Activated B cell treated with CpG ODN at 0.5 μM for 24 hours (primary cell): ENCODE measurements around the gene MB21D2. TPM values are rescaled to one million over a fixed set of nuclear protein-coding genes. Genes with fewer than 3 reads are reported as not detected.

ENCODE experiments used
- ATAC-seq: fragments of 200-7000 bp; cut with Tn5 transposase; one replicate; pipeline ENCODE4 v1.10.0; 2021; ENCODE audit warnings: low read depth, mild to moderate bottlenecking, moderate library complexity
- CTCF ChIA-PET: fragments of 350-600 bp; sonication (Branson Sonifier 250); formaldehyde crosslinking; loops from one replicate; lab custom pipeline; 2021; ENCODE audit warnings: antibody characterized with exemption; lab: Charles Lee
- POLR2A ChIA-PET: fragments of 350-600 bp; sonication (Branson Sonifier 250); formaldehyde crosslinking; loops from one replicate; lab custom pipeline; 2021; ENCODE audit warnings: antibody characterized with exemption; lab: Charles Lee
- DNase-seq: peaks from one replicate; pipeline ENCODE4 v3.0.0; 2022
- H3K27ac Mint-ChIP-seq: one replicate; pipeline ENCODE4 v1.8.0; 2020; ENCODE audit warnings: mixed read lengths
- H3K27me3 Mint-ChIP-seq: one replicate; pipeline ENCODE4 v1.8.0; 2021; ENCODE audit warnings: mixed read lengths
- H3K36me3 Mint-ChIP-seq: one replicate; pipeline ENCODE4 v1.8.0; 2021; ENCODE audit warnings: low read depth, mixed read lengths
- H3K4me1 Mint-ChIP-seq: one replicate; pipeline ENCODE4 v1.8.0; 2021; ENCODE audit warnings: mixed read lengths
- H3K4me3 Mint-ChIP-seq: one replicate; pipeline ENCODE4 v1.8.0; 2020; ENCODE audit warnings: mild to moderate bottlenecking, mixed read lengths
- H3K9me3 Mint-ChIP-seq: one replicate; pipeline ENCODE4 v1.8.0; 2020; ENCODE audit warnings: mixed read lengths
- intact Hi-C: fragments of 100-400 bp; cut with micrococcal nuclease; formaldehyde crosslinking; loops from one replicate; pipeline ENCODE4 v1.15.1; 2024
- total RNA-seq: library from RNA; stranded (reverse); gene quantifications from 2 replicates; pipeline ENCODE4 v1.2.3, GENCODE V29; 2022
- TF ChIP-seq, protein P1 (sequence below): fragments of 200-600 bp; IDR thresholded peaks from one replicate; pipeline ENCODE4 v1.8.0; 2022; ENCODE audit warnings: antibody characterized with exemption, mild to moderate bottlenecking

The MB21D2 gene
- total RNA-seq, 1 donor from 2014 or later = 0.09 TPM

DNA sequence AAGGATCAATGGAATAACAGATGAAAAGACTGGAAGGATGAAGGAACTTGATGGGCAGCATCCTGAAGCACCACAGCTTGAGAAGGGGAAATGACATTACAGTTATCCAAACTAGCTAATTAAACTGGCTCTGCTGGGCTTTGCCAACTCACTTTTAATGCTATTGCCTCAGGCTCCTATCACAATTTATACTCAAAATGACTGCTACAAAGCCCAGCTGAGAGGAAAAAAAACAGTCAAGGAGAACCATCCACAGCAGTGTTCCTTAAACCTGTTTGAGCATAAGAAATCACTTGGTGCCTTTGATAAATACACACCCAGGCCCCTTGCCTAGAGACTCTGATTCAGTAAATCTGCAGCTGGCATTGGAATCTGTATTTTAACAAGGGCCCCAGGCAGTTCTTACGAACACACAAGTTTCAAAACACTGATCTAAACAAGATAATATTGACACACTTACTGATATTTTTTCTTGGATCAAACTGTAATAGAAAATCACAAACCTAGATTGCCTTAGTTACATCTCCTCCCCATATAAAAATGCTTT lies 85.8 kb downstream of the MB21D2 start:
- POLR2A ChIA-PET = no interaction called here

GRCh38 chr3:192831111-192831644 lies 86.5 kb downstream of the MB21D2 start:
- intact Hi-C loops = no loop called here
- CTCF ChIA-PET = no interaction called here
- Mint-ChIP-seq H3K4me1 (no peaks in the 10 kb centered on the region), H3K9me3 (no peaks in the 10 kb centered on the region), H3K27ac (no peak overlapping the region), H3K27me3 (peaks cover 4% of the 10 kb centered on the region), H3K4me3 (no peak overlapping the region), H3K36me3 (no peaks in the 10 kb centered on the region)
- TF ChIP-seq, protein P1, sequence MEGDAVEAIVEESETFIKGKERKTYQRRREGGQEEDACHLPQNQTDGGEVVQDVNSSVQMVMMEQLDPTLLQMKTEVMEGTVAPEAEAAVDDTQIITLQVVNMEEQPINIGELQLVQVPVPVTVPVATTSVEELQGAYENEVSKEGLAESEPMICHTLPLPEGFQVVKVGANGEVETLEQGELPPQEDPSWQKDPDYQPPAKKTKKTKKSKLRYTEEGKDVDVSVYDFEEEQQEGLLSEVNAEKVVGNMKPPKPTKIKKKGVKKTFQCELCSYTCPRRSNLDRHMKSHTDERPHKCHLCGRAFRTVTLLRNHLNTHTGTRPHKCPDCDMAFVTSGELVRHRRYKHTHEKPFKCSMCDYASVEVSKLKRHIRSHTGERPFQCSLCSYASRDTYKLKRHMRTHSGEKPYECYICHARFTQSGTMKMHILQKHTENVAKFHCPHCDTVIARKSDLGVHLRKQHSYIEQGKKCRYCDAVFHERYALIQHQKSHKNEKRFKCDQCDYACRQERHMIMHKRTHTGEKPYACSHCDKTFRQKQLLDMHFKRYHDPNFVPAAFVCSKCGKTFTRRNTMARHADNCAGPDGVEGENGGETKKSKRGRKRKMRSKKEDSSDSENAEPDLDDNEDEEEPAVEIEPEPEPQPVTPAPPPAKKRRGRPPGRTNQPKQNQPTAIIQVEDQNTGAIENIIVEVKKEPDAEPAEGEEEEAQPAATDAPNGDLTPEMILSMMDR = no peak
- no peak for DNase-seq
- ATAC-seq = no peak
- POLR2A ChIA-PET = no interaction called here

More for the DNA sequence above, 85.8 kb downstream of the MB21D2 start:
- CTCF ChIA-PET = no interaction called here
- Mint-ChIP-seq H3K4me1 (no peaks in the 10 kb centered on the region), H3K36me3 (no peaks in the 10 kb centered on the region), H3K27me3 (peaks cover 4% of the 10 kb centered on the region), H3K27ac (no peak overlapping the region), H3K4me3 (no peak overlapping the region), H3K9me3 (no peaks in the 10 kb centered on the region)
- intact Hi-C loops = no loop called here
- TF ChIP-seq, protein P1 = no peak
- ATAC-seq (no peak), DNase-seq (no peak)

GRCh38 chr3:192830291-192831110 lies 87.2 kb downstream of the MB21D2 start:
- H3K4me1 Mint-ChIP-seq = no peaks in the 10 kb centered on the region
- H3K4me3 Mint-ChIP-seq = no peak overlapping the region
- intact Hi-C loops = no loop called here
- POLR2A ChIA-PET = no interaction called here
- TF ChIP-seq, protein P1 = no peak
- DNase-seq (no peak), ATAC-seq (no peak)
- H3K27me3 Mint-ChIP-seq = peaks cover 4% of the 10 kb centered on the region
- H3K36me3 Mint-ChIP-seq = no peaks in the 10 kb centered on the region
- H3K9me3 Mint-ChIP-seq = no peaks in the 10 kb centered on the region
- no peak overlapping the region for H3K27ac Mint-ChIP-seq
- CTCF ChIA-PET = no interaction called here

DNA sequence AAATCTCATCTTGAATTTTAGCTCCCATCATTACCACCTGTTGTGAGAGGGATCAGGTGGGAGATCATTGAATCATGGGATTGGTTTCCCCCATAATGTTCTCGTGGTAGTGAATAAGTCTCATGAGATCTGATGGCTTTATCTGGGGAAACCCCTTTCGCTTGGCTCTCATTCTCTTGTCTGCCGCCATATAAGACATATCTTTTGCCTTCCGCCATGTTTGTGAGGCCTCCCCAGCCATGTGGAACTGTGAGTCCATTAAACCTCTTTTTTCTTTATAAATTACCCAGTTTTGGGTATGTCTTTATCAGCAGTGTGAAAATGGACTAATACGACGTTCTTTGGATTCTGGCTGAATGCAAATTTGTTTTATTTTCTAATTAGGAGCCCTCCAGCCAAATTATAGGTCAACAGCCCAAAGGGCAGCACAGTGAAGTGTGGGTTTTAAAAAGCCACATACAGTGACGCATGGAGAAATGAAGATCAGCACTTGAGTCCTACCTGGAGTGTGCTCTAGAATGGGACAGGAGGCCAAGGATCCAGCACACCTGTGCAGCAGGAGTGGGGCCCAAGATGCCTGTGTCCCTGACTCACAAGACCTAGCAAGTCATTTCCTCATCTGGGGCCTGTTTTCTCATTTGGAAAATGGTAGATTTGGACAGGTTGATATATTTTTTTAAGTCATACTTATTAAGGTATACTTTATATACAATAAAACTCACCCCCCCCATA lies 89.6 kb downstream of the MB21D2 start:
- Mint-ChIP-seq H3K27ac (no peak overlapping the region), H3K36me3 (no peaks in the 10 kb centered on the region), H3K4me3 (no peak overlapping the region), H3K9me3 (no peaks in the 10 kb centered on the region), H3K4me1 (no peaks in the 10 kb centered on the region), H3K27me3 (peaks cover 2% of the 10 kb centered on the region)
- DNase-seq (no peak), ATAC-seq (no peak)
- ChIA-PET CTCF (no interaction called here), POLR2A (no interaction called here)
- intact Hi-C loops = no loop called here
- TF ChIP-seq, protein P1 = no peak

- H3K27me3 Mint-ChIP-seq = peaks cover 2% of the 10 kb centered on the region
- H3K36me3 Mint-ChIP-seq = no peaks in the 10 kb centered on the region
- CTCF ChIA-PET = no interaction called here
- DNase-seq (no peak), ATAC-seq (no peak)
- TF ChIP-seq, protein P1 = no peak
- no peaks in the 10 kb centered on the region for H3K9me3 Mint-ChIP-seq
- no peak overlapping the region for H3K4me3 Mint-ChIP-seq
- no peaks in the 10 kb centered on the region for H3K4me1 Mint-ChIP-seq
- H3K27ac Mint-ChIP-seq = no peak overlapping the region
- POLR2A ChIA-PET = no interaction called here
- intact Hi-C loops = no loop called here
Observed at GRCh38 chr3:192827208-192827607, 90.4 kb downstream of the MB21D2 start.
